K562 (cell line): Measurements from ENCODE around the gene NUTF2. TPM values are rescaled to one million over a fixed set of nuclear protein-coding genes. Genes with fewer than 3 reads are reported as not detected.

ENCODE experiments used
- ATF7 ChIP-seq: fragments of 450-650 bp; IDR thresholded peaks from 2 replicates; pipeline ENCODE4 v1.7.1; 2014; ENCODE audit warnings: mild to moderate bottlenecking, moderate library complexity
- CBFA2T3 ChIP-seq: fragments of 450-650 bp; IDR thresholded peaks from 2 replicates; pipeline ENCODE4 v1.6.1; 2017
- CGGBP1 ChIP-seq: fragments of 250-450 bp; sonication (Bioruptor Pico); IDR thresholded peaks from 2 replicates; pipeline ENCODE4 v1.9.0; 2021; ENCODE audit warnings: mild to moderate bottlenecking
- CREM ChIP-seq: IDR thresholded peaks from 2 replicates; pipeline ENCODE4 v1.6.1; 2014; ENCODE audit warnings: antibody characterized with exemption, low read depth
- E2F1 ChIP-seq: sonication (generic); formaldehyde crosslinking; IDR thresholded peaks from 2 replicates; pipeline ENCODE4 v1.8.1; 2023; ENCODE audit warnings: mild to moderate bottlenecking, missing genetic modification reagents, moderate library complexity
- FOXP1 ChIP-seq: sonication (generic); formaldehyde crosslinking; IDR thresholded peaks from 2 replicates; pipeline ENCODE4 v1.8.0; 2022; ENCODE audit warnings: mild to moderate bottlenecking, missing genetic modification reagents
- GMEB1 ChIP-seq: fragments of 250-450 bp; sonication (Bioruptor Pico); IDR thresholded peaks from 2 replicates; pipeline ENCODE4 v1.4.0; 2020; ENCODE audit warnings: mild to moderate bottlenecking
- HNRNPUL1 ChIP-seq: fragments of 200-400 bp; formaldehyde crosslinking; IDR thresholded peaks from 2 replicates; pipeline ENCODE4 v1.6.1; 2017; ENCODE audit warnings: low read length
- KDM1A ChIP-seq, 2 experiments: fragments of 450-650 bp; IDR thresholded peaks; 2 replicates each; pipeline ENCODE4 v1.6.1; 2016; ENCODE audit warnings: mild to moderate bottlenecking in 2 of 2
- MAX ChIP-seq: sonication (generic); formaldehyde crosslinking; IDR thresholded peaks from 2 replicates; pipeline ENCODE4 v1.9.0; 2022; ENCODE audit warnings: mild to moderate bottlenecking, missing genetic modification reagents
- NONO ChIP-seq, 2 experiments: fragments of 200-400 bp in 1 of 2; fragments of 450-650 bp in 1 of 2; formaldehyde crosslinking in 1 of 2; IDR thresholded peaks; 2 replicates each; pipeline ENCODE4 v1.6.1; 2017; ENCODE audit warnings: low read depth in 2 of 2, mild to moderate bottlenecking in 2 of 2, moderate library complexity in 2 of 2, low read length in 1 of 2
- NR3C1 ChIP-seq: sonication (generic); formaldehyde crosslinking; IDR thresholded peaks from 2 replicates; pipeline ENCODE4 v1.8.1; 2022; ENCODE audit warnings: missing genetic modification reagents
- POLR2G ChIP-seq: fragments of 200-400 bp; formaldehyde crosslinking; IDR thresholded peaks from 2 replicates; pipeline ENCODE4 v1.6.1; 2017; ENCODE audit warnings: low read depth, mild to moderate bottlenecking, antibody characterized with exemption, low read length, moderate library complexity
- RBM14 ChIP-seq: fragments of 200-400 bp; formaldehyde crosslinking; IDR thresholded peaks from 2 replicates; pipeline ENCODE4 v1.6.1; 2018; ENCODE audit warnings: low read depth, mild to moderate bottlenecking, low read length, moderate library complexity, borderline replicate concordance; ENCODE audit not compliant: insufficient read depth
- SMARCE1 ChIP-seq: fragments of 450-650 bp; IDR thresholded peaks from 2 replicates; pipeline ENCODE4 v1.7.1; 2016; ENCODE audit warnings: mild to moderate bottlenecking
- SUPT5H ChIP-seq: fragments of 450-650 bp; IDR thresholded peaks from 2 replicates; pipeline ENCODE4 v1.6.1; 2016
- TEAD1 ChIP-seq, 2 experiments: fragments of 450-650 bp in 1 of 2; sonication (generic) in 1 of 2; formaldehyde crosslinking; IDR thresholded peaks; 2 replicates each; pipeline versions ENCODE4 v1.4.0 to v1.8.0; 2020 to 2022; ENCODE audit warnings: mild to moderate bottlenecking in 2 of 2, missing genetic modification reagents in 1 of 2
- TEAD4 ChIP-seq, 2 experiments: sonication (generic) in 1 of 2; formaldehyde crosslinking in 1 of 2; IDR thresholded peaks; 2 replicates each; pipeline versions ENCODE4 v1.6.1 to v1.8.0; 2012 to 2022; ENCODE audit warnings: borderline replicate concordance in 1 of 2, inconsistent platforms in 1 of 2, low read length in 1 of 2, mild to moderate bottlenecking in 1 of 2, missing genetic modification reagents in 1 of 2
- TRIM24 ChIP-seq, 2 experiments: fragments of 450-650 bp; IDR thresholded peaks; 2 replicates each; pipeline ENCODE4 v1.6.1; 2016
- XRCC5 ChIP-seq: fragments of 200-400 bp; formaldehyde crosslinking; IDR thresholded peaks from 2 replicates; pipeline ENCODE4 v1.6.1; 2017; ENCODE audit warnings: low read depth, mild to moderate bottlenecking, low read length
- ZNF639 ChIP-seq, 2 experiments: fragments of 200-800 bp in 1 of 2; sonication (Bioruptor generic) in 1 of 2; sonication (generic) in 1 of 2; formaldehyde crosslinking in 1 of 2; IDR thresholded peaks in 1 of 2; conservative IDR thresholded peaks in 1 of 2; 2 replicates each; pipeline versions ENCODE4 v1.5.0 to v1.6.1; 2016 to 2020; ENCODE audit warnings: missing compliant biosample characterization in 1 of 2, missing genetic modification characterization in 1 of 2, missing genetic modification reagents in 1 of 2
- ZNF785 ChIP-seq: fragments of 250-450 bp; sonication (Bioruptor Pico); IDR thresholded peaks from 2 replicates; pipeline ENCODE4 v1.4.0; 2020; ENCODE audit warnings: mild to moderate bottlenecking
- polyA plus RNA-seq, 8 experiments: library from polyadenylated mRNA; depleted of rRNA in 4 of 8; stranded (reverse) in 5 of 8; unstranded in 3 of 8; fragments of >200 nt; fragmentation: Nextera tagmentation in 2 of 8; fragmentation: Illumina TruSeq in 1 of 8; extraction: Ambion mirVana in 2 of 8; extraction: Trizol in 1 of 8; gene quantifications; 2 replicates each; pipeline versions ENCODE4 v1.2.1 to v1.2.3, GENCODE V29; 2011 to 2014; ENCODE audit warnings: inconsistent platforms in 1 of 8, missing spikeins in 1 of 8
- total RNA-seq, 7 experiments: library from RNA; depleted of rRNA in 6 of 7; stranded (reverse); fragments of >200 nt in 6 of 7; fragmentation: Illumina TruSeq in 2 of 7; extraction: Trizol in 2 of 7; gene quantifications; 2 replicates each; pipeline versions ENCODE4 v1.2.1 to v1.2.3, GENCODE V29; 2011 to 2021; ENCODE audit warnings: low replicate concordance in 1 of 7

NUTF2 gene
- total and polyA plus RNA-seq, 9 of the 15 experiments (the other 6 are each of a cell fraction or from before 2014, with no cell fraction given): 106 to 248 (median 147) TPM

GRCh38 chr16:67847064-67847861 is 530 bp downstream of the NUTF2 start, which contains the start of gene CENPT (continued):
- TF ChIP-seq XRCC5 (no peak), E2F1 (peak; percentile 80), CBFA2T3 (peak; percentile 25; the same call in 1 of the 2 replicates), POLR2G (peak; percentile 49), TEAD1 (CRISPR knock-in tag; IDR thresholded peaks at IDR 0.05) (peak in 1 of 2 experiments; percentile 59; a peak in 1 of 4 replicates), ZNF785 (no peak), KDM1A (IDR thresholded peaks at IDR 0.05) (peak in 1 of 2 experiments; percentile 25; a peak in 1 of 4 replicates), FOXP1 (peak; percentile 7; the same call in 1 of the 2 replicates), SMARCE1 (0 out of 2 replicates have a peak, but pooled peaks have one; percentile 25), ATF7 (peak; percentile 53), SUPT5H (peak; percentile 28; the same call in 1 of the 2 replicates), HNRNPUL1 (no peak), RBM14 (no peak), CGGBP1 (CRISPR knock-in tag) (no peak), CREM (0 out of 2 replicates have a peak, but pooled peaks have one; percentile 35), MAX (0 out of 2 replicates have a peak, but pooled peaks have one; percentile 1), GMEB1 (no peak), NONO (IDR thresholded peaks at IDR 0.05; ENCODE audit: low read depth in 2 of 2, low read length in 1 of 2) (peak; percentile 53 to 69; a peak in 3 of 4 replicates), TEAD4 (IDR thresholded peaks at IDR 0.05; ENCODE audit: low read length) (peak; percentile 46; the same call in 1 of the 2 replicates), TEAD4 (CRISPR knock-in tag; IDR thresholded peaks at IDR 0.05; ENCODE audit: borderline replicate concordance) (no peak), TRIM24 (IDR thresholded peaks at IDR 0.05) (no peak), NR3C1 (peak; percentile 80; the same call in 1 of the 2 replicates), ZNF639 (CRISPR knock-in tag; conservative IDR thresholded peaks at IDR 0.05 in 1 of 2, IDR thresholded peaks at IDR 0.05 in 1 of 2) (peak in 1 of 2 experiments; percentile 77; a peak in 1 of 4 replicates)
